Thyroid gland (tissue), 4 donors: ENCODE data around the gene FMO1.

ENCODE experiments used
- CTCF ChIP-seq, 6 experiments: fragments of 200-600 bp in 3 of 6; fragments of 450-650 bp in 3 of 6; sonication (generic) in 3 of 6; IDR thresholded peaks; one replicate each; pipeline ENCODE4 v1.5.1; 2016 to 2019; ENCODE audit warnings: antibody characterized with exemption in 6 of 6, mild to moderate bottlenecking in 2 of 6, inconsistent platforms in 1 of 6, moderate library complexity in 1 of 6
- POLR2A ChIP-seq, 2 donors: fragments of 450-650 bp; IDR thresholded peaks; one replicate each; pipeline ENCODE4 v1.6.1; 2017; ENCODE audit warnings: antibody characterized with exemption in 2 of 2, mild to moderate bottlenecking in 2 of 2, moderate library complexity in 1 of 2

- no peak for TF ChIP-seq CTCF (IDR thresholded peaks at IDR 0.05)
- TF ChIP-seq POLR2A (IDR thresholded peaks at IDR 0.05), result no peak
Measured at GRCh38 chr1:171258429-171258828, 10.1 kb downstream of the FMO1 start.
